GM12878 (cell line): ENCODE data around the gene ALG5. TPM values are rescaled to one million over a fixed set of nuclear protein-coding genes. Genes with fewer than 3 reads are reported as not detected.

Experiments
- ATAC-seq: fragments of 200-7000 bp; cut with Tn5 transposase; 3 replicates; pipeline ENCODE4 v1.9.1; 2020; ENCODE audit warnings: mild to moderate bottlenecking, moderate library complexity
- BruUV-seq: library from RNA; stranded (reverse); fragments of 400-500 nt; replicated peaks from 2 replicates; lab custom pipeline; 2021; lab: Mats Ljungman, UMichigan
- CTCF ChIA-PET: fragments of 300-600 bp; sonication (Branson Sonifier 250); formaldehyde crosslinking; extraction: SDS; loops from one replicate; lab custom pipeline; 2021; ENCODE audit warnings: inconsistent platforms; lab: Yijun Ruan, JAX
- POLR2A ChIA-PET: fragments of 350-600 bp; formaldehyde crosslinking; extraction: SDS; loops from one replicate; lab custom pipeline; 2021; ENCODE audit warnings: inconsistent platforms; lab: Charles Lee
- RAD21 ChIA-PET: fragments of 300-600 bp; sonication (Branson Sonifier 250); formaldehyde crosslinking; loops from one replicate; lab custom pipeline; 2023; ENCODE audit warnings: antibody characterized with exemption; ENCODE audit not compliant: unreplicated experiment; lab: Charles Lee
- SMC1A ChIA-PET: fragments of 300-600 bp; sonication (Branson Sonifier 250); formaldehyde crosslinking; loops from one replicate; lab custom pipeline; 2023; ENCODE audit not compliant: unreplicated experiment, uncharacterized antibody; lab: Charles Lee
- DNase-seq: peaks from one replicate; pipeline ENCODE4 v3.0.0-alpha.2; 2011; ENCODE audit warnings: low read depth, low spot score
- FAIRE-seq: peaks from 3 replicates; lab custom pipeline; 2011; peaks lifted over from hg19 to GRCh38; lab: Jason Lieb, UNC
- H2AFZ ChIP-seq: 2 replicates; pipeline ENCODE4 v1.6.0; 2011; ENCODE audit warnings: low read depth, low read length, control low read depth; ENCODE audit not compliant: control insufficient read depth
- H3K27ac ChIP-seq: 2 replicates; pipeline ENCODE4 v1.5.1; 2011; ENCODE audit warnings: control low read depth; ENCODE audit not compliant: control insufficient read depth, insufficient read depth
- H3K27me3 ChIP-seq, 2 experiments: replicated peaks in 1 of 2; 2 replicates each; pipeline versions ENCODE4 v1.6.0 to v1.6.1; 2011; ENCODE audit warnings: low read length in 1 of 2; ENCODE audit not compliant: control insufficient read depth in 2 of 2, insufficient read depth in 2 of 2
- H3K36me3 ChIP-seq, 2 experiments: 2 replicates each; pipeline ENCODE4 v1.5.1; 2011; ENCODE audit warnings: low read length in 1 of 2; ENCODE audit not compliant: control insufficient read depth in 2 of 2, insufficient read depth in 2 of 2
- H3K4me1 ChIP-seq: 2 replicates; pipeline ENCODE4 v1.6.1; 2011; ENCODE audit warnings: mild to moderate bottlenecking, low read length, moderate library complexity, mixed read lengths; ENCODE audit not compliant: control insufficient read depth, insufficient read depth
- H3K4me2 ChIP-seq: 2 replicates; pipeline ENCODE4 v1.6.0; 2011; ENCODE audit warnings: control low read depth; ENCODE audit not compliant: control insufficient read depth, insufficient read depth
- H3K4me3 ChIP-seq: fragments of 200-600 bp; sonication (generic); 2 replicates; pipeline ENCODE4 v1.5.1; 2016
- H3K79me2 ChIP-seq: 2 replicates; pipeline ENCODE4 v1.6.0; 2011; ENCODE audit warnings: low read length; ENCODE audit not compliant: control insufficient read depth, insufficient read depth
- H3K9ac ChIP-seq: 2 replicates; pipeline ENCODE4 v1.8.0; 2011; ENCODE audit warnings: low read length, control low read depth, mixed read lengths; ENCODE audit not compliant: control insufficient read depth, insufficient read depth
- H3K9me3 ChIP-seq: replicated peaks from 3 replicates; pipeline ENCODE4 v1.5.1; 2011; ENCODE audit warnings: mild to moderate bottlenecking, low read length; ENCODE audit not compliant: control insufficient read depth, insufficient read depth
- H4K20me1 ChIP-seq: 2 replicates; pipeline ENCODE4 v1.6.0; 2011; ENCODE audit not compliant: control insufficient read depth, insufficient read depth
- CBX3 ChIP-seq: fragments of 200-600 bp; sonication (generic); IDR thresholded peaks from 2 replicates; pipeline ENCODE4 v1.6.1; 2016; ENCODE audit warnings: low read depth, borderline replicate concordance
- ESRRA ChIP-seq: IDR thresholded peaks from 2 replicates; pipeline ENCODE4 v1.6.1; 2012; ENCODE audit warnings: mild to moderate bottlenecking, low read length, improper control_type of control experiment
- KDM1A ChIP-seq: fragments of 200-600 bp; sonication (generic); IDR thresholded peaks from 2 replicates; pipeline ENCODE4 v1.6.1; 2016; ENCODE audit warnings: borderline replicate concordance
- MEF2A ChIP-seq: IDR thresholded peaks from 2 replicates; pipeline ENCODE4 v1.6.1; 2011; ENCODE audit warnings: low read depth, mild to moderate bottlenecking, low read length, moderate library complexity; ENCODE audit not compliant: insufficient read depth
- MTA2 ChIP-seq: fragments of 450-650 bp; IDR thresholded peaks from 2 replicates; pipeline ENCODE4 v1.6.1; 2016; ENCODE audit warnings: low read depth, mild to moderate bottlenecking, moderate library complexity
- PAX8 ChIP-seq: fragments of 450-650 bp; IDR thresholded peaks from 2 replicates; pipeline ENCODE4 v1.6.1; 2017; ENCODE audit warnings: mild to moderate bottlenecking, moderate library complexity
- POLR2AphosphoS5 ChIP-seq: IDR thresholded peaks from 2 replicates; pipeline ENCODE4 v1.6.1; 2011; ENCODE audit warnings: mild to moderate bottlenecking, low read length, inconsistent platforms
- REST ChIP-seq: IDR thresholded peaks from 2 replicates; pipeline ENCODE4 v1.6.1; 2012; ENCODE audit warnings: mild to moderate bottlenecking, low read depth, low read length
- SMARCA5 ChIP-seq: fragments of 450-650 bp; IDR thresholded peaks from 2 replicates; pipeline ENCODE4 v1.6.1; 2017; ENCODE audit warnings: mild to moderate bottlenecking
- SMC3 ChIP-seq: IDR thresholded peaks from 2 replicates; pipeline ENCODE4 v1.6.1; 2011; ENCODE audit warnings: low read length, improper control_type of control experiment, borderline replicate concordance
- SREBF2 ChIP-seq: IDR thresholded peaks from 2 replicates; pipeline ENCODE4 v1.6.1; 2012; ENCODE audit warnings: mild to moderate bottlenecking, low read length
- TBL1XR1 ChIP-seq: IDR thresholded peaks from 2 replicates; pipeline ENCODE4 v1.6.1; 2012; ENCODE audit warnings: low read depth, low read length, improper control_type of control experiment
- TCF12 ChIP-seq: IDR thresholded peaks from 2 replicates; pipeline ENCODE4 v1.6.1; 2011; ENCODE audit warnings: low read depth, mild to moderate bottlenecking, low read length
- TCF3 ChIP-seq: IDR thresholded peaks from 2 replicates; pipeline ENCODE4 v1.6.1; 2012; ENCODE audit warnings: low read depth, mild to moderate bottlenecking, low read length, borderline replicate concordance; ENCODE audit not compliant: insufficient read depth
- WRNIP1 ChIP-seq: IDR thresholded peaks from 2 replicates; pipeline ENCODE4 v1.6.1; 2011; ENCODE audit warnings: low read depth, low read length, improper control_type of control experiment, borderline replicate concordance
- ZNF24 ChIP-seq: fragments of 450-650 bp; IDR thresholded peaks from 2 replicates; pipeline ENCODE4 v1.6.1; 2017; ENCODE audit warnings: antibody characterized with exemption, mild to moderate bottlenecking
- ZSCAN29 ChIP-seq: fragments of 450-650 bp; IDR thresholded peaks from 2 replicates; pipeline ENCODE4 v1.6.1; 2017; ENCODE audit warnings: mild to moderate bottlenecking, moderate library complexity
- ZZZ3 ChIP-seq: IDR thresholded peaks from 2 replicates; pipeline ENCODE4 v1.6.1; 2011; ENCODE audit warnings: low read depth; ENCODE audit not compliant: control insufficient read depth, insufficient read length
- WGBS: methylation state at CpG from one replicate; pipeline ENCODE4 v1.1.6; 2016; ENCODE audit warnings: low lambda C conversion rate; ENCODE audit not compliant: insufficient replicate concordance, insufficient coverage; ENCODE audit errors: missing lambda C conversion rate; 5-methylcytosine and 5-hydroxymethylcytosine counted together
- in situ Hi-C: fragments of 300-500 bp; cut with MboI; formaldehyde crosslinking; loops from 9 replicates; pipeline ENCODE4 v1.14.3; 2018; ENCODE audit warnings: mixed read lengths
- intact Hi-C: fragments of 100-400 bp; cut with micrococcal nuclease; formaldehyde crosslinking; loops from one replicate; pipeline ENCODE4 v1.14.2; 2022; ENCODE audit not compliant: unreplicated experiment
- polyA plus RNA-seq, 11 experiments: library from polyadenylated mRNA; depleted of rRNA in 4 of 11; unstranded in 6 of 11; stranded (reverse) in 5 of 11; fragments of >200 nt; fragmentation: Nextera tagmentation in 4 of 11; fragmentation: Illumina TruSeq in 1 of 11; extraction: Ambion mirVana in 4 of 11; extraction: Trizol in 1 of 11; gene quantifications; 1 replicate in 1 of 11; 2 replicates in 10 of 11; pipeline versions ENCODE4 v1.2.1 to v1.2.3, GENCODE V29; 2011 to 2016; ENCODE audit warnings: inconsistent platforms in 2 of 11, missing spikeins in 2 of 11, low read depth in 1 of 11
- total RNA-seq, 4 experiments: library from RNA; depleted of rRNA in 3 of 4; stranded (reverse); fragments of >200 nt in 3 of 4; fragmentation: Illumina TruSeq in 1 of 4; extraction: Trizol in 1 of 4; gene quantifications; 2 replicates each; pipeline versions ENCODE4 v1.2.1 to v1.2.3, GENCODE V29; 2013 to 2021
- TF ChIP-seq, protein P1 (sequence below): fragments of 450-650 bp; conservative IDR thresholded peaks from 2 replicates; pipeline ENCODE4 v1.6.1; 2017; ENCODE audit warnings: mild to moderate bottlenecking, moderate library complexity

Gene ALG5
- total and polyA plus RNA-seq, 10 of the 15 experiments (the other 5 are each of a cell fraction or from before 2014, with no cell fraction given) = 23.9 to 82.2 (median 42.5) TPM

DNA sequence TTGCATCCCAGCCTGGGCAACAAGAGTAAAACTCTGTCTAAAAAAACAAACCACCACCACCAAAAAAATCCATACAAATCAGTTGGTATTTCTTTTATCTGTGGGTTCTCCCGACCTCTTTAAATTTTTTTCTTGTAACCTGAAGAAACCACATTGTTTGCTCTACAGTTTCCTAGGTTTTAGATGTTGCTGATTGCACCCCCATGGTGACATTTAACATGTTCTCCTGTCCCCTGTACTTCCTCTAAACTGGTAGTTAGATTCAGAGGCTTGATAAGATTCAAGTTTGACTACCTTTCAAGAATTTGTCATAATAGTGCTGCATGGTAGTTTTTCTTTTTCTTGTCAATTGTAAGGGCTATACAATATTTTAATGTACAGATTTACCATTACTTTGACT, 24.0 kb downstream of the ALG5 start:
- SMC1A ChIA-PET = interaction anchor here (0.7 kb wide), 1 partner anchor 766 kb away, joined by 3 read pairs; no protein-coding TSS in a partner anchor
- in situ Hi-C loops = no loop called here

More for the DNA sequence above, 24.0 kb downstream of the ALG5 start:
- TF ChIP-seq, protein P1, sequence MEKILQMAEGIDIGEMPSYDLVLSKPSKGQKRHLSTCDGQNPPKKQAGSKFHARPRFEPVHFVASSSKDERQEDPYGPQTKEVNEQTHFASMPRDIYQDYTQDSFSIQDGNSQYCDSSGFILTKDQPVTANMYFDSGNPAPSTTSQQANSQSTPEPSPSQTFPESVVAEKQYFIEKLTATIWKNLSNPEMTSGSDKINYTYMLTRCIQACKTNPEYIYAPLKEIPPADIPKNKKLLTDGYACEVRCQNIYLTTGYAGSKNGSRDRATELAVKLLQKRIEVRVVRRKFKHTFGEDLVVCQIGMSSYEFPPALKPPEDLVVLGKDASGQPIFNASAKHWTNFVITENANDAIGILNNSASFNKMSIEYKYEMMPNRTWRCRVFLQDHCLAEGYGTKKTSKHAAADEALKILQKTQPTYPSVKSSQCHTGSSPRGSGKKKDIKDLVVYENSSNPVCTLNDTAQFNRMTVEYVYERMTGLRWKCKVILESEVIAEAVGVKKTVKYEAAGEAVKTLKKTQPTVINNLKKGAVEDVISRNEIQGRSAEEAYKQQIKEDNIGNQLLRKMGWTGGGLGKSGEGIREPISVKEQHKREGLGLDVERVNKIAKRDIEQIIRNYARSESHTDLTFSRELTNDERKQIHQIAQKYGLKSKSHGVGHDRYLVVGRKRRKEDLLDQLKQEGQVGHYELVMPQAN = no peak
- TF ChIP-seq KDM1A (no peak), ZSCAN29 (no peak), SREBF2 (no peak), TBL1XR1 (no peak), ZNF24 (no peak), WRNIP1 (no peak), MTA2 (no peak), MEF2A (no peak), REST (no peak), TCF3 (no peak), TCF12 (no peak), CBX3 (no peak), PAX8 (no peak), SMARCA5 (no peak), POLR2AphosphoS5 (no peak), ESRRA (no peak), SMC3 (no peak), ZZZ3 (no peak)
- Histone ChIP-seq H3K9me3 (peaks cover 5% of the 10 kb centered on the region; the same call in 2 of the 3 replicates), H3K4me1 (peaks cover 7% of the 10 kb centered on the region; the same call in 1 of the 2 replicates), H3K27ac (no peak overlapping the region), H3K4me3 (no peak overlapping the region), H3K9ac (no peak overlapping the region), H3K79me2 (no peaks in the 10 kb centered on the region; the same call in 1 of the 2 replicates), H4K20me1 (no peaks in the 10 kb centered on the region), H2AFZ (no peak overlapping the region), H3K4me2 (no peak overlapping the region), H3K27me3 (no peaks in the 10 kb centered on the region), H3K36me3 (peaks cover 1 to 9% of the 10 kb centered on the region in 2 experiments)
- POLR2A ChIA-PET = no interaction called here
- RAD21 ChIA-PET = no interaction called here
- FAIRE-seq = no peak
- DNase-seq = no peak
- 59% methylated on average over 1 of the region's 1 CpG for WGBS
- CTCF ChIA-PET = no interaction called here
- no peak for ATAC-seq
- intact Hi-C loops = no loop called here
- BruUV-seq = TSS peak; percentile 28
